GM06990 (cell line): Measurements from ENCODE around the gene MMP28.

Experiments used
- DNase-seq: peaks from one replicate; pipeline ENCODE4 v3.0.0-alpha.2; 2011; ENCODE audit not compliant: insufficient read length; ENCODE audit errors: extremely low read depth
- H3K27me3 ChIP-seq: replicated peaks from 2 replicates; pipeline ENCODE4 v1.6.0; 2011; ENCODE audit warnings: low read length; ENCODE audit not compliant: control insufficient read depth, insufficient read depth
- H3K36me3 ChIP-seq: 2 replicates; pipeline ENCODE4 v1.5.1; 2011; ENCODE audit warnings: low read length; ENCODE audit not compliant: control insufficient read depth, insufficient read depth
- H3K4me3 ChIP-seq: replicated peaks from 2 replicates; pipeline ENCODE4 v1.5.1; 2011; ENCODE audit warnings: low read depth, mild to moderate bottlenecking, control low read depth, low read length
- CTCF ChIP-seq: IDR thresholded peaks from 2 replicates; pipeline ENCODE4 v1.5.1; 2011; ENCODE audit warnings: low read length, control low read depth, mild to moderate bottlenecking, inconsistent platforms; ENCODE audit not compliant: insufficient read depth, poor library complexity, severe bottlenecking

Gene MMP28

DNA sequence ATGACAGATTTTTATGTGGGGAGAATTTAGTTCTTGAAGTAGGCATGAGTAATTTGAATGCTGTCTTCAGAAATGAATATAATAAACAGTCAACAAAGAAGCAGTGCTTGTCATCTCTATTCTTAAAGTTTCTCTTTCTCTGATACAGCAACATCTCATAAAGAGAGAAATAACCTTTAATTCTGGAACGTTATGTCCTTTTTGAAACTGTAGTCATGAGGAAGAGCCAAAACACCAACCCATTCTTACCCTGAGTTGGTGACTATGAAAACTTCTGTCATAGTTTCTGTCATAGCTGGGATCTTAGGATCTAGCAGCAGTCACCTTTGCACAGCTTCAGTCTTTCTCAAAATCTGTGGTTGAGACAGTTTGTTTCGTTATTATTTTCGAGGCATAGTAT, 79.3 kb downstream of the MMP28 start:
- H3K27me3 ChIP-seq: no peaks in the 10 kb centered on the region
- TF ChIP-seq CTCF: no peak
- no peak for DNase-seq
- peaks cover 2% of the 10 kb centered on the region for H3K36me3 ChIP-seq
- no peak overlapping the region for H3K4me3 ChIP-seq
